Measurements from ENCODE around the gene QRFP.

DNA sequence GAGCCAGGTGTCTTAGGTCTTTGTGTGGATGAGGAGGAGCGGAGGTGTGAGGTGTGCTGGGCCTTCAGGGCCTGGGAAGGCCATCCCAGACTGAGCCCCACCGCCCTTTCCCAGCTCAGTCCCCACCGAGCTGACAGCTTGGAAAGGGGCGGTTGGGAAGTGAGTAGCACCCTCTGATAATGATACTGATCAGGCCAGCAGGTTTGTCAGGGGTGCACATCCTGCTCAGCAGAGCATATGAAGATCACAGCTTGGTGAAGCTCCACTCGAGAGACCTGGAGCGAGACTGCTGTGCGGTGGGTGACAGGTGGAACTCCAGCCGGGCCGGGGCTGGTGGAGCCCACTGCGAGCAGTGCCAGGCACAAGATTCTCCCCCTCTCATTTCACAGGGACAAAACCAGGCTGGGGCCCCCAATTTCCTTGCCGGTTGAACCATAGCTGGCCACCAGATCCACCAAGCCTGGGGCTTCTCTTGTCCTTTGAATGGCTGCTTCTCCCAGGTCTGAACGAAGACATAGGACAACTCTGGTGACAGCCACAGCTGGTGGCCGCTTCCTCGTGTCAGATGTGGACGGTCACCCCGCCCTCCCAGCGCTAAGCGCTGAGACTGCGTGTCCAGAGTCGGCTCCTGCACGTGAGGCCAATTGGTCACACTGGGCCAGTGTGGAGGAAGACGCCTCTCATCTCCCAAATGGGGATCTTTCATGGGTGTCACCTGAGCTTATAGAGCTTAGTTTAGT, 8.3 kb downstream of the QRFP start:
- TF ChIP-seq, protein P1, sequence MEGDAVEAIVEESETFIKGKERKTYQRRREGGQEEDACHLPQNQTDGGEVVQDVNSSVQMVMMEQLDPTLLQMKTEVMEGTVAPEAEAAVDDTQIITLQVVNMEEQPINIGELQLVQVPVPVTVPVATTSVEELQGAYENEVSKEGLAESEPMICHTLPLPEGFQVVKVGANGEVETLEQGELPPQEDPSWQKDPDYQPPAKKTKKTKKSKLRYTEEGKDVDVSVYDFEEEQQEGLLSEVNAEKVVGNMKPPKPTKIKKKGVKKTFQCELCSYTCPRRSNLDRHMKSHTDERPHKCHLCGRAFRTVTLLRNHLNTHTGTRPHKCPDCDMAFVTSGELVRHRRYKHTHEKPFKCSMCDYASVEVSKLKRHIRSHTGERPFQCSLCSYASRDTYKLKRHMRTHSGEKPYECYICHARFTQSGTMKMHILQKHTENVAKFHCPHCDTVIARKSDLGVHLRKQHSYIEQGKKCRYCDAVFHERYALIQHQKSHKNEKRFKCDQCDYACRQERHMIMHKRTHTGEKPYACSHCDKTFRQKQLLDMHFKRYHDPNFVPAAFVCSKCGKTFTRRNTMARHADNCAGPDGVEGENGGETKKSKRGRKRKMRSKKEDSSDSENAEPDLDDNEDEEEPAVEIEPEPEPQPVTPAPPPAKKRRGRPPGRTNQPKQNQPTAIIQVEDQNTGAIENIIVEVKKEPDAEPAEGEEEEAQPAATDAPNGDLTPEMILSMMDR (IDR thresholded peaks at IDR 0.05; ENCODE audit: borderline replicate concordance, extremely low read depth, low read length, poor library complexity, severe bottlenecking): no peak
- TF ChIP-seq EZH2 (IDR thresholded peaks at IDR 0.05; ENCODE audit: borderline replicate concordance, low read depth, low read length, severe bottlenecking): no peak

Data from DND-41 (cell line).